NCI-H1105 treated with DMSO at 0.1 percent for 48 hours (cell line): ENCODE results near the gene TLCD2.
A peak's percentile ranks its signal among the peaks of the same experiment; 100 is the strongest.
"Not testable (repeated sequence)": the region's sequence is repeated elsewhere in the genome, so short reads cannot be mapped to it uniquely, and the experiment has no call there.

Experiments used
- DNase-seq: peaks from one replicate; lab custom pipeline; 2025; lab: John Stamatoyannopoulos, UW

The TLCD2 gene

GRCh38 chr17:1716076-1716911 is 6.1 kb upstream of the TLCD2 start:
- DNase-seq = peak; percentile 94

GRCh38 chr17:1715803-1716075 is 5.6 kb upstream of the TLCD2 start:
- DNase-seq = no peak

GRCh38 chr17:1714980-1715802 is 5.0 kb upstream of the TLCD2 start:
- DNase-seq = no peak

GRCh38 chr17:1714427-1714979 is 4.3 kb upstream of the TLCD2 start:
- no peak for DNase-seq

- no peak for DNase-seq
Observed at GRCh38 chr17:1713878-1714426, 3.8 kb upstream of the TLCD2 start.

GRCh38 chr17:1713160-1713877 is 3.1 kb upstream of the TLCD2 start:
- DNase-seq = no peak

GRCh38 chr17:1712271-1712670 is 2.1 kb upstream of the TLCD2 start:
- no peak for DNase-seq

GRCh38 chr17:1711804-1712203 is 1.6 kb upstream of the TLCD2 start:
- DNase-seq = no peak

GRCh38 chr17:1710807-1711553 is 803 bp upstream of the TLCD2 start:
- DNase-seq = no peak

GRCh38 chr17:1709403-1709951 is 700 bp downstream of the TLCD2 start:
- DNase-seq = no peak

GRCh38 chr17:1708791-1709346 is 1.3 kb downstream of the TLCD2 start:
- not testable (repeated sequence) for DNase-seq

- DNase-seq = no peak
Observed at GRCh38 chr17:1707107-1707506, 3.1 kb downstream of the TLCD2 start.

- no peak for DNase-seq
Observed at GRCh38 chr17:1705004-1705403, 5.2 kb downstream of the TLCD2 start.

- DNase-seq = no peak
Observed at GRCh38 chr17:1703063-1703462, 7.1 kb downstream of the TLCD2 start.

- DNase-seq = not testable (repeated sequence)
Observed at GRCh38 chr17:1699891-1700290, 10.3 kb downstream of the TLCD2 start.

GRCh38 chr17:1697681-1698080 is 12.5 kb downstream of the TLCD2 start:
- DNase-seq = no peak

GRCh38 chr17:1695365-1695764 is 14.8 kb downstream of the TLCD2 start:
- no peak for DNase-seq

- DNase-seq = no peak
Observed at GRCh38 chr17:1693339-1693738, 16.8 kb downstream of the TLCD2 start.

- DNase-seq = no peak
Observed at GRCh38 chr17:1690544-1691221, 19.5 kb downstream of the TLCD2 start.

- not testable (repeated sequence) for DNase-seq
Observed at GRCh38 chr17:1688405-1688804, 21.8 kb downstream of the TLCD2 start.
